ENCODE results near the gene EXO1. TPM values are rescaled to one million over a fixed set of nuclear protein-coding genes. Genes with fewer than 3 reads are reported as not detected.

The EXO1 gene
- total RNA-seq, 1 experiment from 2014 or later, result 32.9 TPM

GRCh38 chr1:241896670-241896962 lies 48.6 kb downstream of the EXO1 start:
- Histone ChIP-seq H3K9me3 (ENCODE audit: control insufficient read depth in 1 of 2, insufficient read depth in 1 of 2, low read depth in 1 of 2, low read length in 2 of 2) (no peaks in the 10 kb centered on the region), H4K20me1 (ENCODE audit: insufficient read depth) (no peaks in the 10 kb centered on the region), H2AFZ (ENCODE audit: low read depth, low read length, poor library complexity, severe bottlenecking) (no peak overlapping the region), H3K4me1 (ENCODE audit: control insufficient read depth in 1 of 2, insufficient read depth in 2 of 2, low read length in 2 of 2) (no peaks in the 10 kb centered on the region), H3K4me2 (ENCODE audit: low read length) (no peak overlapping the region), H3K27ac (ENCODE audit: low read depth, low read length) (no peak overlapping the region), H3K9me2 (ENCODE audit: insufficient read depth) (no peaks in the 10 kb centered on the region), H3K4me3 (replicated peaks in 1 of 2; ENCODE audit: low read depth in 1 of 2, low read length in 2 of 2) (no peak overlapping the region), H3K36me3 (ENCODE audit: control insufficient read depth in 1 of 2, insufficient read depth in 2 of 2, low read length in 2 of 2) (0 out of 4 replicates have a peak, but pooled peaks cover 0 to 12% of the 10 kb centered on the region in 2 experiments), H3K9ac (ENCODE audit: low read length) (no peak overlapping the region), H3K79me2 (ENCODE audit: insufficient read depth, low read length) (no peaks in the 10 kb centered on the region), H3K27me3 (ENCODE audit: insufficient read depth, low read length) (no peaks in the 10 kb centered on the region)
- ATAC-seq (no peak), DNase-seq (ENCODE audit: low read depth, low spot score) (no peak)
- no peak for TF ChIP-seq FOSL1 (IDR thresholded peaks at IDR 0.05; ENCODE audit: low read depth)
- no peak for TF ChIP-seq REST (IDR thresholded peaks at IDR 0.05; ENCODE audit: low read depth)
- TF ChIP-seq EGR1 (IDR thresholded peaks at IDR 0.05; ENCODE audit: low read depth), result no peak
- TF ChIP-seq, protein P1, sequence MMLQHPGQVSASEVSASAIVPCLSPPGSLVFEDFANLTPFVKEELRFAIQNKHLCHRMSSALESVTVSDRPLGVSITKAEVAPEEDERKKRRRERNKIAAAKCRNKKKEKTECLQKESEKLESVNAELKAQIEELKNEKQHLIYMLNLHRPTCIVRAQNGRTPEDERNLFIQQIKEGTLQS (IDR thresholded peaks at IDR 0.05), result no peak
- no peak for TF ChIP-seq EZH2phosphoT487 (IDR thresholded peaks at IDR 0.05; ENCODE audit: borderline replicate concordance)
- TF ChIP-seq ZNF274 (IDR thresholded peaks at IDR 0.05; ENCODE audit: low read depth, low read length), result no peak
- TF ChIP-seq, protein P2, sequence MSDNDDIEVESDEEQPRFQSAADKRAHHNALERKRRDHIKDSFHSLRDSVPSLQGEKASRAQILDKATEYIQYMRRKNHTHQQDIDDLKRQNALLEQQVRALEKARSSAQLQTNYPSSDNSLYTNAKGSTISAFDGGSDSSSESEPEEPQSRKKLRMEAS (IDR thresholded peaks at IDR 0.05), result no peak
- TF ChIP-seq CBX3 (IDR thresholded peaks at IDR 0.05; ENCODE audit: low read depth), result no peak
- no peak for TF ChIP-seq EZH2 (IDR thresholded peaks at IDR 0.05)
- TF ChIP-seq, protein P3, sequence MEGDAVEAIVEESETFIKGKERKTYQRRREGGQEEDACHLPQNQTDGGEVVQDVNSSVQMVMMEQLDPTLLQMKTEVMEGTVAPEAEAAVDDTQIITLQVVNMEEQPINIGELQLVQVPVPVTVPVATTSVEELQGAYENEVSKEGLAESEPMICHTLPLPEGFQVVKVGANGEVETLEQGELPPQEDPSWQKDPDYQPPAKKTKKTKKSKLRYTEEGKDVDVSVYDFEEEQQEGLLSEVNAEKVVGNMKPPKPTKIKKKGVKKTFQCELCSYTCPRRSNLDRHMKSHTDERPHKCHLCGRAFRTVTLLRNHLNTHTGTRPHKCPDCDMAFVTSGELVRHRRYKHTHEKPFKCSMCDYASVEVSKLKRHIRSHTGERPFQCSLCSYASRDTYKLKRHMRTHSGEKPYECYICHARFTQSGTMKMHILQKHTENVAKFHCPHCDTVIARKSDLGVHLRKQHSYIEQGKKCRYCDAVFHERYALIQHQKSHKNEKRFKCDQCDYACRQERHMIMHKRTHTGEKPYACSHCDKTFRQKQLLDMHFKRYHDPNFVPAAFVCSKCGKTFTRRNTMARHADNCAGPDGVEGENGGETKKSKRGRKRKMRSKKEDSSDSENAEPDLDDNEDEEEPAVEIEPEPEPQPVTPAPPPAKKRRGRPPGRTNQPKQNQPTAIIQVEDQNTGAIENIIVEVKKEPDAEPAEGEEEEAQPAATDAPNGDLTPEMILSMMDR (IDR thresholded peaks at IDR 0.05 in 2 of 3, conservative IDR thresholded peaks at IDR 0.05 in 1 of 3; ENCODE audit: borderline replicate concordance in 1 of 3, insufficient read depth in 1 of 3, low read depth in 2 of 3, low read length in 2 of 3), result no peak
- TF ChIP-seq SIN3A (IDR thresholded peaks at IDR 0.05; ENCODE audit: low read depth), result no peak
- TF ChIP-seq ELF1 (IDR thresholded peaks at IDR 0.05; ENCODE audit: borderline replicate concordance, low read depth), result no peak
- no peak for TF ChIP-seq ZFX (IDR thresholded peaks at IDR 0.05)
- no peak for TF ChIP-seq ZBTB33 (IDR thresholded peaks at IDR 0.05; ENCODE audit: extremely low read depth, insufficient replicate concordance, low read length)
- no peak for TF ChIP-seq SRF (IDR thresholded peaks at IDR 0.05; ENCODE audit: low read depth)
- TF ChIP-seq POLR2A (IDR thresholded peaks at IDR 0.05; ENCODE audit: borderline replicate concordance, extremely low read depth, insufficient read depth, insufficient read length), result no peak
- intact Hi-C loops (cut with micrococcal nuclease), result loop anchor here (1.0 to 10.0 kb wide), 4 partner anchors 90 to 1428 kb away; no protein-coding TSS in a partner anchor
- no TSS peak for BruUV-seq (replicated peaks)
- CTCF ChIA-PET, result interaction anchor here (1.2 to 2.6 kb wide), 4 partner anchors 90 to 286 kb away, joined by 3 to 28 read pairs (median 10); partner anchors contain the start of gene MAP1LC3C
- POLR2A ChIA-PET, result no interaction called here
- RAD21 ChIA-PET (ENCODE audit: low non-redundant PET in 1 of 2, low total read pairs in 2 of 2, uncharacterized antibody in 2 of 2, unreplicated experiment in 2 of 2), result interaction anchor here in 1 of 2 experiments (0.9 kb wide), 1 partner anchor 101 kb away, joined by 3 read pairs; no protein-coding TSS in a partner anchor

All from HCT116 (cell line).